Measurements from ENCODE around the gene CYP21A2.

CYP21A2 gene

DNA sequence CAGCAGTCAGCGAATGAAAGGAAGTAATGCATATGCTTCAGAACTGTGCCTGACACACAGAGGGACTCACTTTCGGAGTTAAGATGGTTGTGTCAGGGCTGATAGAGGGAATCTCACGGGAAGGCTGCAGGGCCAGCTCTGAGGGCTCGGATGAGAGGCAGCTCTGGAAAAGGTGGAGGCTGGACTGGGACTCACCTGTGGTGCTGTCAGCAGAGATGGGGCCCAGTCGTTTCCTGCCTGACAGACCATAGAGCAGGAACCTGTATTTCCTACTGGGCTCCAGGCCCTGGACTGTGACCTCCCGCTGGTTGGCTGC, 9.3 kb downstream of the CYP21A2 start:
- TF ChIP-seq, protein P1, sequence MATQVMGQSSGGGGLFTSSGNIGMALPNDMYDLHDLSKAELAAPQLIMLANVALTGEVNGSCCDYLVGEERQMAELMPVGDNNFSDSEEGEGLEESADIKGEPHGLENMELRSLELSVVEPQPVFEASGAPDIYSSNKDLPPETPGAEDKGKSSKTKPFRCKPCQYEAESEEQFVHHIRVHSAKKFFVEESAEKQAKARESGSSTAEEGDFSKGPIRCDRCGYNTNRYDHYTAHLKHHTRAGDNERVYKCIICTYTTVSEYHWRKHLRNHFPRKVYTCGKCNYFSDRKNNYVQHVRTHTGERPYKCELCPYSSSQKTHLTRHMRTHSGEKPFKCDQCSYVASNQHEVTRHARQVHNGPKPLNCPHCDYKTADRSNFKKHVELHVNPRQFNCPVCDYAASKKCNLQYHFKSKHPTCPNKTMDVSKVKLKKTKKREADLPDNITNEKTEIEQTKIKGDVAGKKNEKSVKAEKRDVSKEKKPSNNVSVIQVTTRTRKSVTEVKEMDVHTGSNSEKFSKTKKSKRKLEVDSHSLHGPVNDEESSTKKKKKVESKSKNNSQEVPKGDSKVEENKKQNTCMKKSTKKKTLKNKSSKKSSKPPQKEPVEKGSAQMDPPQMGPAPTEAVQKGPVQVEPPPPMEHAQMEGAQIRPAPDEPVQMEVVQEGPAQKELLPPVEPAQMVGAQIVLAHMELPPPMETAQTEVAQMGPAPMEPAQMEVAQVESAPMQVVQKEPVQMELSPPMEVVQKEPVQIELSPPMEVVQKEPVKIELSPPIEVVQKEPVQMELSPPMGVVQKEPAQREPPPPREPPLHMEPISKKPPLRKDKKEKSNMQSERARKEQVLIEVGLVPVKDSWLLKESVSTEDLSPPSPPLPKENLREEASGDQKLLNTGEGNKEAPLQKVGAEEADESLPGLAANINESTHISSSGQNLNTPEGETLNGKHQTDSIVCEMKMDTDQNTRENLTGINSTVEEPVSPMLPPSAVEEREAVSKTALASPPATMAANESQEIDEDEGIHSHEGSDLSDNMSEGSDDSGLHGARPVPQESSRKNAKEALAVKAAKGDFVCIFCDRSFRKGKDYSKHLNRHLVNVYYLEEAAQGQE (IDR thresholded peaks at IDR 0.05; ENCODE audit: insufficient read depth in 1 of 2, low read depth in 2 of 2, low read length in 2 of 2), result no peak
- TF ChIP-seq SIN3A (IDR thresholded peaks at IDR 0.05; ENCODE audit: borderline replicate concordance, insufficient read depth, low read length), result no peak
- TF ChIP-seq POLR2AphosphoS5 (IDR thresholded peaks at IDR 0.05; ENCODE audit: low read depth, low read length), result no peak
- no peak for TF ChIP-seq TAF1 (IDR thresholded peaks at IDR 0.05; ENCODE audit: borderline replicate concordance, insufficient read depth, low read length)
- TF ChIP-seq FOXP2 (optimal IDR thresholded peaks at IDR 0.05; ENCODE audit: borderline replicate concordance, extremely low read depth, extremely low read length, insufficient read depth), result no peak

DNA sequence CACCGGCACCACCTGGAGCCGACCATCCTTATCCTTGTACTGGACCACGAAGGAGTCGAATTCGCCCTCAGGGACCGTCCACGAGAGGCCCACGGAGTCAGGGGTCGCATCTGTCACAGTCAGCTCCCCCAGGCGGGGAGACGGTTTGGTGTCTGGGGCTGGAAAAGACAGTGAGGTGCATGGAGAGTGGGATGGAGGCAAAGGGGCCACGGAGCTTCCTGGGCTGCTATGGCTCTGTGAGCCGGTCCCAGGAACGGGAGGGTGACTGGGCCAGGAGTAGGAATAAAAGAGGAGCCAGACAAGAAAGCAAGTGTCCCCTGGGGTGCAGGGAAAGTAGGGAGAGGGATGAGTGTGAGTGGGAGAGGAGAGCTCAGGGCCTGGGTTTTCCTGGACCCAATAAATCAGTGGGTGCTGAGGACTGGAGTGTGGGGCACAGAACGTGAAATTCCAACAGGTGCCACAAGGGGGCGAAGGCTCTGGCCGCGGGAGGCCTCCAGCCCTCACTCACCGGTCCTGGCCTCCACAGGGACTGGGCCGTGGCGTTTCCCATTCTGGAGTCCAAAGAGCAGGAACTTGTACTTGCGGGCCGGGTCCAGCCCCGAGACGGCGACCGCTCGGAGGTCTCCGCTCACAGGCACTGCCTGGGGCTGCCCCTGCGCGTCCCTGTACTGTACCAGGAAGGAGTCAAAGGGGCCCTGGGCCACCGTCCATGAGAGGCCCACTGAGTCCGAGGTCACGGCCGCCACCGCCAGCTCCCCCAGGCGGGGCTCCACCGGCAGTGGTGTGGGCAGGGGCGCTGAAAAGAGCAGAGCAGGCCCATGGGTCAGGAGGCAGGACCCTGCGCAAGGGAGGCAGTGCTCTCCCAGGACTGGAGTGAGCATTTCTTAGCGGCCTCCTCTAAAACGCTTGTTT, 9.9 kb downstream of the CYP21A2 start:
- TF ChIP-seq, protein P1 (IDR thresholded peaks at IDR 0.05; ENCODE audit: insufficient read depth in 1 of 2, low read depth in 2 of 2, low read length in 2 of 2), result no peak
- TF ChIP-seq FOXP2 (optimal IDR thresholded peaks at IDR 0.05; ENCODE audit: borderline replicate concordance, extremely low read depth, extremely low read length, insufficient read depth) (no peak), SIN3A (IDR thresholded peaks at IDR 0.05; ENCODE audit: borderline replicate concordance, insufficient read depth, low read length) (no peak), POLR2AphosphoS5 (IDR thresholded peaks at IDR 0.05; ENCODE audit: low read depth, low read length) (no peak), TAF1 (IDR thresholded peaks at IDR 0.05; ENCODE audit: borderline replicate concordance, insufficient read depth, low read length) (no peak)

DNA sequence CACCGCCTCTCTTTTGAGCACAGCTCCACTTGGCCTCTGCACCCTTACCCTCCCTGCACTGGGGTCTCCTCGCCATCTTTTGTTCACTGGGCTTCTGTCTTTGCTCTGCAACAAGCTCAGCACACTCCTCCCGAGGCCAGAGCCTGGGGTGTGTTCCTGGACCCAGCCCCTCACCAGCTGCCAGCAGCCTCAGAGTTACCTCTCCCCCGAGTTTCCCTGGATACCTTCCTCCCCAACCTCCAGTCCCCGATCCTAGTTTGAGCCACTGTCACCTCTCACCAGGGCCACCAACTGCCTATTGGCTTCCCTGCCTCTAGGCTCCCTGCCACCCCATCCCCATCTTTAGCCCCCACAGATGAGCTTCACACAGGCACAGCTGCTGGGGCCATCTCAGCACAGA, 12.3 kb downstream of the CYP21A2 start:
- no peak for TF ChIP-seq FOXP2 (optimal IDR thresholded peaks at IDR 0.05; ENCODE audit: borderline replicate concordance, extremely low read depth, extremely low read length, insufficient read depth)
- no peak for TF ChIP-seq TAF1 (IDR thresholded peaks at IDR 0.05; ENCODE audit: borderline replicate concordance, insufficient read depth, low read length)
- TF ChIP-seq SIN3A (IDR thresholded peaks at IDR 0.05; ENCODE audit: borderline replicate concordance, insufficient read depth, low read length), result no peak
- TF ChIP-seq, protein P1 (IDR thresholded peaks at IDR 0.05; ENCODE audit: insufficient read depth in 1 of 2, low read depth in 2 of 2, low read length in 2 of 2), result no peak
- no peak for TF ChIP-seq POLR2AphosphoS5 (IDR thresholded peaks at IDR 0.05; ENCODE audit: low read depth, low read length)

DNA sequence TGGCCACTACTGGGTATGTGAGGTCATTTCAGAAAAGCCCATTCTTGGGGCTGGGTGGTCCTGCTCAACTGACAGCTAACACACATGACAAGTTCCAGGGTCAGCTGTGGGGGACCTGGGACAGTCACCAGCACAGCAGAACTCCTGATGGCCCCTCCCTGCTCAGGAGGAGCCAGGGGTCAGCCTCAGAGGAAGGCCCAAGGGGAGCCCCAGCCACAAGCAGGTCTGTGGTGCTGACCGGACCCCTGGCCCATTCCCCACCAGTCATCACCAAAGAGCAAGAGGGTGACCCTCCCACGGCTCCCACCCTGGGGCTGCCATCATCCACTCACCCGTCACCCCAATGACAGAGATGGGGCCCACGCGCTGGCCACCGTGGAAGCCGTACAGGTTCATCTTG, 18.0 kb downstream of the CYP21A2 start:
- TF ChIP-seq FOXP2 (optimal IDR thresholded peaks at IDR 0.05; ENCODE audit: borderline replicate concordance, extremely low read depth, extremely low read length, insufficient read depth) (no peak), SIN3A (IDR thresholded peaks at IDR 0.05; ENCODE audit: borderline replicate concordance, insufficient read depth, low read length) (no peak), TAF1 (IDR thresholded peaks at IDR 0.05; ENCODE audit: borderline replicate concordance, insufficient read depth, low read length) (no peak), POLR2AphosphoS5 (IDR thresholded peaks at IDR 0.05; ENCODE audit: low read depth, low read length) (no peak)
- TF ChIP-seq, protein P1 (IDR thresholded peaks at IDR 0.05; ENCODE audit: insufficient read depth in 1 of 2, low read depth in 2 of 2, low read length in 2 of 2), result no peak
